Epithelial cell of prostate (primary cell): ENCODE data around the gene TTC22.

Source experiments
- DNase-seq: peaks from one replicate; pipeline ENCODE4 v3.0.0-alpha.2; 2011; ENCODE audit warnings: low read depth, low spot score
- H3K27ac ChIP-seq: fragments of 450-650 bp; 2 replicates; pipeline ENCODE4 v1.5.1; 2017; ENCODE audit warnings: mild to moderate bottlenecking

TTC22 gene

DNA sequence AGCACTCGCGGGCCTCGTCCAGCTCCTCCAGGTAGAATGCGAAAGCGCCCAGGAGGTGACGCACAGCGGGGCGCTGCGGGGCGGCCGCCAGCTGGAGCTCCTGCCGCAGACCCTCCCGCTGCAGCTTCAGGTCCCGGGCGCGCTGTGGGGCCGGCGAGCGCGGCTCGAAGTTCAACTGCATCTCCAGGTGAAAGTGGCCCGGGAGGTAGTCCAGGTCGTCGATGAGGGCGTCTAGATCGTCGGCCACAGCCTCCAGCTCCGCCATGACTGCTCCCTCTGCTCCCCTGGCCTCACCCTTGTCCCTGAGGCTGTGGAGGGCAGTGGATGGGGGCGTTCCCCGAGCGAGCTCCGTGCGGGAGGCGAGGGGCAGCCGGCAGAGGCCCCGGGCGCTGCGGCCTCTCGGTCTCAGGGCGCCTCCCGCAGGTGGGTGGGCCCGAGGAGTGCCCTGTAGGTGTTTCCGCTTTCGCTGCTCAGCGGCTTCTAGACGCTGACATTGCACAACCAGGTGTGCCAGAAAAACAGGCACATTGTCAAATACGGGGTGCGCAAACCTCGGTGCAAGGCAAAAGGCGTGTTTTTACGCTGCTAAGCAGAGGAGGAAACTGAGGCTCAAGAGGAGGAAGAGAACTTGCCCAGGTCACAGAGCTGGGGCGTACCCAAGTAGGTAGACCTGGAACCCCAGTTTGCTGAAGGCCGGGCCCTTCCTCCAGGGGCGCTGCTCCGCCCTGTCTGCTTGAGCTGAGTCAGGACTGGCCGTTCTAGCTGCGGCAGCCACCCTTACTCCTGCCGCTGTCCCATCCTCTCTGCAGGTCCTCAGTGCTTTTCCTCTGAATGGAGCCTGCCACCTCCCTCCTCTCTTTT, at the start of gene TTC22:
Gene TTC22 (minus strand): TSS at position 425 of the 861 bp plus-strand sequence. CDS start 160 bp downstream, at position 265.
- peak within 1 kb of the TSS; percentile 58 for H3K27ac ChIP-seq
- no peak for DNase-seq

DNA sequence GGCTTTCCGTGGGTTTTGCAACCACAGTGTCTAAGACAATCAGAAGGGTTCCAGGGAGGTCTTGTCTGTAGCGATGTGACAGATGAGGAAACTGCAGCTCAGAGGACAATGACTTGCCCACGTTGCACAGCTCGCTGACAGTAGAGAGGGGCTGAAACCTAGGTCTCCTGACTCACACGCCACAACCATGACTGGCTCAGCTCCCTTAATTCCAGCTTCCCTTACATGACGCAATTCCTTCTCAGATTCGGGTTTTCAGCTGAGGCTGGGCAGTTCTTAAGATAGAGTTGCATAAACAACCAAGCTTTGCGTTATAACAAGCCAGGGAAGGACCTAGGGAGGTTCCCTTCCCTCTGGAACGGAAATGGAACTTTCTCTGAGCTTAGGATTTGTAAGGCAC, 49.6 kb upstream of the TTC22 start:
- H3K27ac ChIP-seq, result no peak overlapping the region
- no peak for DNase-seq

GRCh38 chr1:54850069-54850730, 49.1 kb upstream of the TTC22 start:
- DNase-seq, result no peak
- no peak overlapping the region for H3K27ac ChIP-seq

DNA sequence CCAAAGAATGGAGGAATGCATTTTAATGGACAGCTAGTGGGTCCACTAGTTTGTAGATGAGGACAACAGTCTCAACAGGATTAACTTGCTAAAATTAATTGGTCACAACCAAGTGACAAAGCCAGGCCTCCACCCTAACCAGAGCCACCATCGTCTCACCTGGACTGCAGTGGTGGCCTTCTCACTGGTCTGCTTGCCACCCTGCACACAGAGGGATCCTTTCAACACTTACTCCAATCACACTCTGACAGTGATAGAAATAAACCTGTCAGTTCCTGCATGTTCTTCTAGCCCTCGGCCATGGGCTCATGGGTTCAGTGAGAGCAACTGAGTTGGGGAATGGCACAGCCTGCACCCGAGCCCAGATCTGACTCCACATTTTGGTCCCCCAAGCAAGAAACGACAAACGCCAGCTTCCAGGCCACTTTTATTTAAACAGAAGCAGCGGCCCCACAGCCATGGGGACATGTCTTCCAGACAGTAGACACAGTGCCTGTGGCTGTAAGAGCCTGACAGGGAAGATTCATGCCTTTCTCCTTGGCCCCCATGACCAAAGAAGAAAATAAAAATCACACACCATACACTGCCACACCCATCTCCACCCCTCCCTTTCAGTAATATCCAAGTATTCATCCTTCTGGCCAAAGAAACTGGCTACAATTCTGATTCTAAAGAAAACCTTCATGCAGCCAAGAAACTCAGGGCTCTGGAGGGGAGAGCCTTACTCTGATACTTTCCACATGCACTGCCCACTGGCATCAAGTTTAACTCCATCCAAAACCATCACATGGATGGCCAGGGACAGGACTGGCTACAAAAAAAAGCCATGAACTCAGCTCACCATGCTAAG, 48.3 kb upstream of the TTC22 start:
- H3K27ac ChIP-seq, result no peak overlapping the region
- no peak for DNase-seq

- H3K27ac ChIP-seq, result no peak overlapping the region
- DNase-seq, result no peak
Observed at GRCh38 chr1:54848134-54848948, 47.2 kb upstream of the TTC22 start.

GRCh38 chr1:54846716-54847284, 45.7 kb upstream of the TTC22 start:
- no peak for DNase-seq
- no peak overlapping the region for H3K27ac ChIP-seq

- DNase-seq, result no peak
- H3K27ac ChIP-seq, result no peak overlapping the region
Observed at GRCh38 chr1:54846301-54846700, 45.2 kb upstream of the TTC22 start.

DNA sequence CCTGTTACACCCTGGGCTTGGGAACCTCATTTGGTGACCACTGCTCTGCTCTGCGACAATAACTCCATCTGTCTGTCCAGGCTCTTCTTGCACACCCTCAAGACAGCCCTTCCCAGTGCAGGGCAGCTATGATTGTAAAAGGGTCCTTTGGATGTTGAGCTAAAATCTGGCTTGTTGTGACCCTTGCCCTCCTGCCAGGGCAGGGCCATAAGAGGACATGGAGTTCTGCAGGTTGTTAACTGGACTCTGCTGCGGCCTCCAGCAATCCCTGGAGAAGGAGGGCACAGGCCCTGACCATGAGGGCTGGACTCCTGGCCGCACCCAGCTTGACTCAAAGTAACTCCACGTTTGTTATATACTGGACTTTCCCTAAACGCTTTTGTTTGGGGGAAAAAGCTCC, 44.6 kb upstream of the TTC22 start:
- no peak for DNase-seq
- H3K27ac ChIP-seq, result no peak overlapping the region

GRCh38 chr1:54844564-54844963, 43.4 kb upstream of the TTC22 start:
- no peak overlapping the region for H3K27ac ChIP-seq
- DNase-seq, result no peak

DNA sequence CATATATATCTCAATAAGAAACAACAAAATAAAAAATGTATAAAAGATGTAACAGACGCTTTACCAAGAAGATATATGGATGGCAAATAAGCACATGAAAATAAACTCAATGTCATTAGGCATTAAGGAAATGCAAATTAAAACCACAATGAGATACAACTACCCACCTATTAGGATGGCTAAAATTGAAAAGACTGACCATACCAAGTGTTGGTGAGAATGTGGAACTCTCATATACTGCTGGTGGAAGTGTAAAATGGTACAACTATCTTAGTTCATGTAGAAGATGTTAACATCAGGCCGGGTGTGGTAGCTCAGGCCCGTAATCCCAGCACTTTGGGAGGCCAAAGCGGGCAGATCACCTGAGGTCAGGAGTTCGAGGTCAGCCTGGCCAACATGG, 42.3 kb upstream of the TTC22 start:
- H3K27ac ChIP-seq, result no peak overlapping the region
- DNase-seq, result no peak

DNA sequence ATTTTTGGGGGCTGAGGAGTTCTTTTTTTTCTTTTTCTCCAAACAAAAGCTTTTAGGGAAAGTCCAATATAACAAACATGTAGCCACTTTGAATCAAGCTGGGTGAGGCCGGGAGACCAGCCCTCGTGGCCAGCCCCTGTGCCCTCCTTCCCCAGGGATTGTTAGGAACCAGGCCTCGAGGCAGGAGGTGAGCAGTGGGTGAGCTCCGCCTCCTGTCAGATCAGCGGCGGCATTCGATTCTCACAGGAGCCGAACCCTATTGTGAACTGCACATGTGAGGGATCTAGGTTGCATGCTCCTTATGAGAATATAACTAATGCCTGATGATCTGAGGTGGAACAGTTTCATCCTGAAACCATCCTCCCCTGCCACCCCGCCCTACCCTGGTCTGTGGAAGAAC, 41.8 kb upstream of the TTC22 start:
- no peak overlapping the region for H3K27ac ChIP-seq
- no peak for DNase-seq

DNA sequence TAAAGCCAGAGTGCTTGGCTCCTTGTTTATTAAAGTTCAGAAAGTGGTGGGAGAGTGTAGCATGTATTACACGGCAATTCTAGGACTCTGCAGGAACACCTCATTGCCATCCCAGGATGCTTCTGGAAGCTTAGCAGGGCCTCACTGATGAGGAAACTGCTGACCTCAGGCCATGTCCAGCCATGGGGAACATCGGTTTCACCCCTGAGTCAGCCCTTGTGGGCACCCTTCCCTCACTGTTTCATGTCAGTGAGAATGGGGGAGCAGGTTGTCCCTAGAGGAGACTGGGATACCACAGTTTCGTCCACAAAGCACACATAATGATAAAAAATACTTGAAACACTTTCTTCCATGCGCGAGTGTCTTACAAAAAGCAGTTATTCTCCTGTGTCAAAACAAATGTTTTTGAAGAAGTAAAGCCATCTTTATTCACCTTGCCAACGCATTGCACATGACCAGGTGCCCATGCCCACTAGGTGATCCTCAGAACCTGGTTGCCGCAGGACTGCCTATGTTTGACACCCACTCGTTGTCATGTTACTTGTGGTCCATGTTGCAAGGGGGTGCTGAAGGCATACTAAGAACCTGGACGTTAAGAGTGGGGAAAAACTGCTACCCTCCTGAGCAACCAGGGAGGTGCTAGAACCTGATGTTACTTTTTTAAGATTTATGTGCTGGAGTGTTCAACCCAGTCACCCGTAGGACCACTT, 41.2 kb upstream of the TTC22 start:
- H3K27ac ChIP-seq, result no peak overlapping the region
- DNase-seq, result no peak

- H3K27ac ChIP-seq, result no peak overlapping the region
- no peak for DNase-seq
Observed at GRCh38 chr1:54839824-54840223, 38.7 kb upstream of the TTC22 start.

- H3K27ac ChIP-seq, result no peak overlapping the region
- no peak for DNase-seq
Observed at GRCh38 chr1:54838565-54839180, 37.5 kb upstream of the TTC22 start.

- no peak for DNase-seq
- H3K27ac ChIP-seq, result no peak overlapping the region
Observed at GRCh38 chr1:54837002-54837853, 36.1 kb upstream of the TTC22 start.

GRCh38 chr1:54836594-54836993, 35.5 kb upstream of the TTC22 start:
- DNase-seq, result no peak
- H3K27ac ChIP-seq, result no peak overlapping the region

- H3K27ac ChIP-seq, result no peak overlapping the region
- DNase-seq, result no peak
Observed at GRCh38 chr1:54835970-54836369, 34.8 kb upstream of the TTC22 start.
